GM12891 (cell line): Measurements from ENCODE around the gene DAAM1.

Experiments
- POLR2A ChIP-seq: IDR thresholded peaks from 2 replicates; pipeline ENCODE4 v1.6.1; 2011; ENCODE audit warnings: low read depth, low read length, control low read depth
- POLR2AphosphoS5 ChIP-seq: IDR thresholded peaks from 2 replicates; pipeline ENCODE4 v1.6.1; 2011; ENCODE audit warnings: low read depth, low read length, control low read depth

- no peak for TF ChIP-seq POLR2AphosphoS5
- no peak for TF ChIP-seq POLR2A
Observed at GRCh38 chr14:59269466-59269865, 81.0 kb downstream of the DAAM1 start.
